KBM-7 (cell line): ENCODE data around the gene GPAT3.

Source experiments
- DNase-seq: peaks from one replicate; pipeline ENCODE4 v3.0.0-alpha.2; 2015
- in situ Hi-C: fragments of 300-500 bp; cut with MboI; formaldehyde crosslinking; loops from 2 replicates; pipeline ENCODE4 v1.14.3; 2020; ENCODE audit warnings: low sequenced_read_pairs, low pct_unique_long_range_greater_than_20kb, mixed read lengths

Gene GPAT3

GRCh38 chr4:83625821-83626220 lies 89.9 kb downstream of the GPAT3 start:
- in situ Hi-C loops, result loop anchor here (25.0 kb wide), 1 partner anchor 886 kb away; no protein-coding TSS in a partner anchor
- no peak for DNase-seq

- no peak for DNase-seq
- in situ Hi-C loops, result loop anchor here (25.0 kb wide), 1 partner anchor 886 kb away; no protein-coding TSS in a partner anchor
These were observed 90.4 kb downstream of the GPAT3 start for GRCh38 chr4:83626245-83626836.

- in situ Hi-C loops, result loop anchor here (10.0 to 25.0 kb wide), 2 partner anchors 115 to 882 kb away; no protein-coding TSS in a partner anchor
These were observed 94.2 kb downstream of the GPAT3 start for GRCh38 chr4:83629945-83630721.

GRCh38 chr4:83631066-83631465 lies 95.2 kb downstream of the GPAT3 start:
- no peak for DNase-seq
- in situ Hi-C loops, result loop anchor here (10.0 to 25.0 kb wide), 2 partner anchors 116 to 881 kb away; no protein-coding TSS in a partner anchor

More at GRCh38 chr4:83629945-83630721, 94.2 kb downstream of the GPAT3 start:
- DNase-seq, result peak; percentile 96

GRCh38 chr4:83636930-83637329 lies 101.0 kb downstream of the GPAT3 start:
- in situ Hi-C loops, result loop anchor here (10.0 to 25.0 kb wide), 2 partner anchors 122 to 875 kb away; no protein-coding TSS in a partner anchor
- no peak for DNase-seq

GRCh38 chr4:83639849-83640493 lies 104.1 kb downstream of the GPAT3 start:
- DNase-seq, result peak; percentile 84
- in situ Hi-C loops, result loop anchor here (10.0 to 25.0 kb wide), 2 partner anchors 125 to 872 kb away; no protein-coding TSS in a partner anchor

- in situ Hi-C loops, result loop anchor here (25.0 kb wide), 1 partner anchor 869 kb away; no protein-coding TSS in a partner anchor
- no peak for DNase-seq
These were observed 107.1 kb downstream of the GPAT3 start for GRCh38 chr4:83643036-83643435.

- in situ Hi-C loops, result loop anchor here (25.0 kb wide), 1 partner anchor 867 kb away; no protein-coding TSS in a partner anchor
These were observed 109.1 kb downstream of the GPAT3 start for GRCh38 chr4:83644677-83645659.

GRCh38 chr4:83646538-83647239 lies 110.8 kb downstream of the GPAT3 start:
- DNase-seq, result no peak
- in situ Hi-C loops, result loop anchor here (25.0 kb wide), 1 partner anchor 866 kb away; no protein-coding TSS in a partner anchor

More at GRCh38 chr4:83644677-83645659, 109.1 kb downstream of the GPAT3 start:
- peak; percentile 75 for DNase-seq

- no peak for DNase-seq
- in situ Hi-C loops, result no loop called here
These were observed 115.9 kb downstream of the GPAT3 start for GRCh38 chr4:83651846-83652245.
